Measurements from ENCODE around the gene C6orf52. TPM values are rescaled to one million over a fixed set of nuclear protein-coding genes. Genes with fewer than 3 reads are reported as not detected.

C6orf52 gene
- total RNA-seq, 1 experiment from 2014 or later = 6.2 TPM

DNA sequence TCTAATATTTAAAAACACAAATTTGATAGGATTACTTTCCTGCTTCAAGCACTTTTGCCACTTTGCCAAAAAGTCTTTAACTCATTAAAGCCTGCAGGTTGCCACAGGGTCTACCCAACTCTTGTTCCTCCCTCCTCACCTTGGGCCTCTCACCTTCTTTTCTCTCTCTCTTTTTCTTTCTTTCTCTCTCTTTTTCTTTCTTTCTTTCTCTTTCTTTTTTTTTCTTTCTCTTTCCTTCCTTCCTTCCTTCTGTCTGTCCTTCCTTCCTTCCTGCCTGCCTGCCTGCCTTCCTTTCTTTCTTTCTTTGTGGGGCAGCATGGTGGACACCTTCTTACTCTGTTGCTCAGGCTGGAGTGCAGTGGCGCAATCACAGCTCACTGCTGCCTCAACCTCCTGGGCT, 50.2 kb downstream of the C6orf52 start:
- BruUV-seq (replicated peaks) = no TSS peak
- CTCF ChIA-PET = no interaction called here
- no peak overlapping the region for H2AFZ ChIP-seq

DNA sequence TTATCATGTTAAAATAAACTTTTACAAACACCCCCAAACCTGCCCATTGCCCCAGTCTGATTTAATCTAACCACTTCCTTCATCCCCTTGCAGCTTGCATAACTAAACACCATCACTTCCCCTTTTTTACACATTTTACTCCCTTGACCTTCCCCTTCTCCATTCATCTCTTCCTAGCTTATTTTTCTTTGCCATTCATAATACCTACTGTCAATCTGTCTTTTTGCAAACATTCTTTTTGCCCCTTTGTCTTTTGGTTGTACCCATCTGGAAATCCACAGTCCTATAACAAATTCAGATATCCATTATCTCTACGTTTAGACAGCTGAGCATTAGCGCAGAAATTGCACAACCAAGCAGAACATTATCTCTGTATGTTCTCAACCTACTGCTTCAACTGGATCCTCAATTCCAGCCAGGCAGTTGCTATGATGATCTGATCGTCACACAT, 51.2 kb downstream of the C6orf52 start:
- H3K27me3 ChIP-seq (ENCODE audit: insufficient read depth, low read depth) = no peaks in the 10 kb centered on the region
- no TSS peak for BruUV-seq (replicated peaks)

More for the DNA sequence above, 50.2 kb downstream of the C6orf52 start:
- no peak for DNase-seq
- H3K79me2 ChIP-seq (ENCODE audit: low read depth) = no peaks in the 10 kb centered on the region
- no peak overlapping the region for H3K4me3 ChIP-seq
- no peaks in the 10 kb centered on the region for H3K9me2 ChIP-seq (ENCODE audit: insufficient read depth)
- H3K4me1 ChIP-seq (replicated peaks; ENCODE audit: insufficient read depth) = no peaks in the 10 kb centered on the region
- no peaks in the 10 kb centered on the region for H3K27me3 ChIP-seq (ENCODE audit: insufficient read depth, low read depth)
- no peaks in the 10 kb centered on the region for H4K20me1 ChIP-seq (ENCODE audit: insufficient read depth)
- H3K9me3 ChIP-seq (ENCODE audit: insufficient read depth, low read depth) = no peaks in the 10 kb centered on the region
- TF ChIP-seq EZH2 (IDR thresholded peaks at IDR 0.05; ENCODE audit: low read depth) = no peak
- TF ChIP-seq, protein P1, sequence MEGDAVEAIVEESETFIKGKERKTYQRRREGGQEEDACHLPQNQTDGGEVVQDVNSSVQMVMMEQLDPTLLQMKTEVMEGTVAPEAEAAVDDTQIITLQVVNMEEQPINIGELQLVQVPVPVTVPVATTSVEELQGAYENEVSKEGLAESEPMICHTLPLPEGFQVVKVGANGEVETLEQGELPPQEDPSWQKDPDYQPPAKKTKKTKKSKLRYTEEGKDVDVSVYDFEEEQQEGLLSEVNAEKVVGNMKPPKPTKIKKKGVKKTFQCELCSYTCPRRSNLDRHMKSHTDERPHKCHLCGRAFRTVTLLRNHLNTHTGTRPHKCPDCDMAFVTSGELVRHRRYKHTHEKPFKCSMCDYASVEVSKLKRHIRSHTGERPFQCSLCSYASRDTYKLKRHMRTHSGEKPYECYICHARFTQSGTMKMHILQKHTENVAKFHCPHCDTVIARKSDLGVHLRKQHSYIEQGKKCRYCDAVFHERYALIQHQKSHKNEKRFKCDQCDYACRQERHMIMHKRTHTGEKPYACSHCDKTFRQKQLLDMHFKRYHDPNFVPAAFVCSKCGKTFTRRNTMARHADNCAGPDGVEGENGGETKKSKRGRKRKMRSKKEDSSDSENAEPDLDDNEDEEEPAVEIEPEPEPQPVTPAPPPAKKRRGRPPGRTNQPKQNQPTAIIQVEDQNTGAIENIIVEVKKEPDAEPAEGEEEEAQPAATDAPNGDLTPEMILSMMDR (conservative IDR thresholded peaks at IDR 0.05) = no peak
- H3K27ac ChIP-seq = no peak overlapping the region
- H3K36me3 ChIP-seq (ENCODE audit: low read depth) = no peaks in the 10 kb centered on the region
- H3K4me2 ChIP-seq = no peak overlapping the region
- POLR2A ChIA-PET (ENCODE audit: unreplicated experiment) = no interaction called here
- intact Hi-C loops (cut with micrococcal nuclease; ENCODE audit: unreplicated experiment) = no loop called here
- H3F3A ChIP-seq (ENCODE audit: insufficient read depth, low read depth) = no peaks in the 10 kb centered on the region

GRCh38 chr6:10641528-10641927, 52.9 kb downstream of the C6orf52 start:
- Histone ChIP-seq H3F3A (ENCODE audit: insufficient read depth, low read depth) (no peaks in the 10 kb centered on the region), H4K20me1 (ENCODE audit: insufficient read depth) (no peaks in the 10 kb centered on the region), H3K4me3 (no peak overlapping the region), H3K9me3 (ENCODE audit: insufficient read depth, low read depth) (no peaks in the 10 kb centered on the region), H3K36me3 (ENCODE audit: low read depth) (no peaks in the 10 kb centered on the region), H2AFZ (no peak overlapping the region), H3K4me2 (no peak overlapping the region), H3K27ac (no peak overlapping the region), H3K79me2 (ENCODE audit: low read depth) (no peaks in the 10 kb centered on the region), H3K4me1 (replicated peaks; ENCODE audit: insufficient read depth) (no peaks in the 10 kb centered on the region), H3K9me2 (ENCODE audit: insufficient read depth) (no peaks in the 10 kb centered on the region), H3K27me3 (ENCODE audit: insufficient read depth, low read depth) (no peaks in the 10 kb centered on the region)
- POLR2A ChIA-PET (ENCODE audit: unreplicated experiment) = no interaction called here
- intact Hi-C loops (cut with micrococcal nuclease; ENCODE audit: unreplicated experiment) = no loop called here
- DNase-seq = no peak
- CTCF ChIA-PET = no interaction called here
- BruUV-seq (replicated peaks) = no TSS peak
- TF ChIP-seq, protein P1 (conservative IDR thresholded peaks at IDR 0.05) = no peak
- TF ChIP-seq EZH2 (IDR thresholded peaks at IDR 0.05; ENCODE audit: low read depth) = no peak

More for the DNA sequence above, 51.2 kb downstream of the C6orf52 start:
- no peak overlapping the region for H3K27ac ChIP-seq
- no peak overlapping the region for H2AFZ ChIP-seq
- no peaks in the 10 kb centered on the region for H3F3A ChIP-seq (ENCODE audit: insufficient read depth, low read depth)
- no peak overlapping the region for H3K4me3 ChIP-seq
- H3K9me2 ChIP-seq (ENCODE audit: insufficient read depth) = no peaks in the 10 kb centered on the region
- CTCF ChIA-PET = no interaction called here
- no peak overlapping the region for H3K4me2 ChIP-seq
- no peaks in the 10 kb centered on the region for H3K36me3 ChIP-seq (ENCODE audit: low read depth)
- intact Hi-C loops (cut with micrococcal nuclease; ENCODE audit: unreplicated experiment) = no loop called here
- no peaks in the 10 kb centered on the region for H3K79me2 ChIP-seq (ENCODE audit: low read depth)
- no peaks in the 10 kb centered on the region for H4K20me1 ChIP-seq (ENCODE audit: insufficient read depth)
- no peak for DNase-seq
- no peaks in the 10 kb centered on the region for H3K9me3 ChIP-seq (ENCODE audit: insufficient read depth, low read depth)
- TF ChIP-seq EZH2 (IDR thresholded peaks at IDR 0.05; ENCODE audit: low read depth) = no peak
- TF ChIP-seq, protein P1 (conservative IDR thresholded peaks at IDR 0.05) = no peak
- no peaks in the 10 kb centered on the region for H3K4me1 ChIP-seq (replicated peaks; ENCODE audit: insufficient read depth)
- POLR2A ChIA-PET (ENCODE audit: unreplicated experiment) = no interaction called here

Data from PC-9 (cell line).